ENCODE measurements around the gene MICAL2.
A peak's percentile ranks its signal among the peaks of the same experiment; 100 is the strongest.

Gene MICAL2

GRCh38 chr11:12174128-12174476 lies 63.7 kb downstream of the MICAL2 start:
- Histone ChIP-seq H3K4me1 (ENCODE audit: control insufficient read depth, insufficient read depth, low read length) (peaks cover 37% of the 10 kb centered on the region), H3K4me3 (ENCODE audit: low read length in 2 of 2) (no peak overlapping the region), H3K27me3 (ENCODE audit: control insufficient read depth in 1 of 2, insufficient read depth in 2 of 2, low read length in 2 of 2) (no peaks in the 10 kb centered on the region), H3K36me3 (ENCODE audit: control insufficient read depth in 2 of 2, insufficient read depth in 2 of 2, low read length in 2 of 2) (no peaks in the 10 kb centered on the region), H3K9me3 (ENCODE audit: control insufficient read depth in 2 of 2, low read length in 2 of 2) (no peaks in the 10 kb centered on the region), H3K27ac (ENCODE audit: low read length) (no peak overlapping the region), H3K9ac (ENCODE audit: low read length in 2 of 2) (no peak overlapping the region)

GRCh38 chr11:12174477-12175143 lies 64.2 kb downstream of the MICAL2 start:
- Histone ChIP-seq H3K4me3 (ENCODE audit: low read length in 2 of 2) (no peak overlapping the region), H3K4me1 (ENCODE audit: control insufficient read depth, insufficient read depth, low read length) (peaks cover 42% of the 10 kb centered on the region), H3K36me3 (ENCODE audit: control insufficient read depth in 2 of 2, insufficient read depth in 2 of 2, low read length in 2 of 2) (no peaks in the 10 kb centered on the region), H3K9ac (ENCODE audit: low read length in 2 of 2) (no peak overlapping the region), H3K27ac (ENCODE audit: low read length) (no peak overlapping the region), H3K9me3 (ENCODE audit: control insufficient read depth in 2 of 2, low read length in 2 of 2) (no peaks in the 10 kb centered on the region), H3K27me3 (ENCODE audit: control insufficient read depth in 1 of 2, insufficient read depth in 2 of 2, low read length in 2 of 2) (no peaks in the 10 kb centered on the region)

GRCh38 chr11:12175694-12176241 lies 65.4 kb downstream of the MICAL2 start:
- Histone ChIP-seq H3K4me3 (ENCODE audit: low read length in 2 of 2) (no peak overlapping the region), H3K27ac (ENCODE audit: low read length) (peak overlapping the region; percentile 18), H3K27me3 (ENCODE audit: control insufficient read depth in 1 of 2, insufficient read depth in 2 of 2, low read length in 2 of 2) (no peaks in the 10 kb centered on the region), H3K9me3 (ENCODE audit: control insufficient read depth in 2 of 2, low read length in 2 of 2) (no peaks in the 10 kb centered on the region), H3K4me1 (ENCODE audit: control insufficient read depth, insufficient read depth, low read length) (peaks cover 31% of the 10 kb centered on the region), H3K9ac (ENCODE audit: low read length in 2 of 2) (no peak overlapping the region), H3K36me3 (ENCODE audit: control insufficient read depth in 2 of 2, insufficient read depth in 2 of 2, low read length in 2 of 2) (no peaks in the 10 kb centered on the region)

GRCh38 chr11:12176410-12176809 lies 66.0 kb downstream of the MICAL2 start:
- Histone ChIP-seq H3K9me3 (ENCODE audit: control insufficient read depth in 2 of 2, low read length in 2 of 2) (no peaks in the 10 kb centered on the region), H3K27ac (ENCODE audit: low read length) (no peak overlapping the region), H3K4me3 (ENCODE audit: low read length in 2 of 2) (no peak overlapping the region), H3K9ac (ENCODE audit: low read length in 2 of 2) (no peak overlapping the region), H3K4me1 (ENCODE audit: control insufficient read depth, insufficient read depth, low read length) (peaks cover 24% of the 10 kb centered on the region), H3K27me3 (ENCODE audit: control insufficient read depth in 1 of 2, insufficient read depth in 2 of 2, low read length in 2 of 2) (no peaks in the 10 kb centered on the region), H3K36me3 (ENCODE audit: control insufficient read depth in 2 of 2, insufficient read depth in 2 of 2, low read length in 2 of 2) (no peaks in the 10 kb centered on the region)

- no peaks in the 10 kb centered on the region for H3K9me3 ChIP-seq (ENCODE audit: control insufficient read depth in 2 of 2, low read length in 2 of 2)
- H3K4me3 ChIP-seq (ENCODE audit: low read length in 2 of 2), result no peak overlapping the region
- peaks cover 32% of the 10 kb centered on the region for H3K4me1 ChIP-seq (ENCODE audit: control insufficient read depth, insufficient read depth, low read length)
- H3K9ac ChIP-seq (ENCODE audit: low read length in 2 of 2), result no peak overlapping the region
- no peak overlapping the region for H3K27ac ChIP-seq (ENCODE audit: low read length)
- H3K36me3 ChIP-seq (ENCODE audit: control insufficient read depth in 2 of 2, insufficient read depth in 2 of 2, low read length in 2 of 2), result no peaks in the 10 kb centered on the region
- H3K27me3 ChIP-seq (ENCODE audit: control insufficient read depth in 1 of 2, insufficient read depth in 2 of 2, low read length in 2 of 2), result no peaks in the 10 kb centered on the region
Measured at GRCh38 chr11:12177739-12178338, 67.4 kb downstream of the MICAL2 start.

- Histone ChIP-seq H3K9ac (ENCODE audit: low read length in 2 of 2) (no peak overlapping the region), H3K4me3 (ENCODE audit: low read length in 2 of 2) (peak overlapping the region in 1 of 2 donors; percentile 8), H3K27me3 (ENCODE audit: control insufficient read depth in 1 of 2, insufficient read depth in 2 of 2, low read length in 2 of 2) (no peaks in the 10 kb centered on the region), H3K4me1 (ENCODE audit: control insufficient read depth, insufficient read depth, low read length) (peaks cover 38% of the 10 kb centered on the region), H3K36me3 (ENCODE audit: control insufficient read depth in 2 of 2, insufficient read depth in 2 of 2, low read length in 2 of 2) (no peaks in the 10 kb centered on the region), H3K27ac (ENCODE audit: low read length) (peak overlapping the region; percentile 49), H3K9me3 (ENCODE audit: control insufficient read depth in 2 of 2, low read length in 2 of 2) (no peaks in the 10 kb centered on the region)
Measured at GRCh38 chr11:12179019-12179418, 68.6 kb downstream of the MICAL2 start.

- Histone ChIP-seq H3K9me3 (ENCODE audit: control insufficient read depth in 2 of 2, low read length in 2 of 2) (no peaks in the 10 kb centered on the region), H3K27me3 (ENCODE audit: control insufficient read depth in 1 of 2, insufficient read depth in 2 of 2, low read length in 2 of 2) (no peaks in the 10 kb centered on the region), H3K9ac (ENCODE audit: low read length in 2 of 2) (peak overlapping the region; percentile 13 to 51), H3K4me3 (ENCODE audit: low read length in 2 of 2) (peak overlapping the region in 1 of 2 donors; percentile 8), H3K27ac (ENCODE audit: low read length) (peak overlapping the region; percentile 49), H3K4me1 (ENCODE audit: control insufficient read depth, insufficient read depth, low read length) (peaks cover 42% of the 10 kb centered on the region), H3K36me3 (ENCODE audit: control insufficient read depth in 2 of 2, insufficient read depth in 2 of 2, low read length in 2 of 2) (no peaks in the 10 kb centered on the region)
Measured at GRCh38 chr11:12179531-12179930, 69.1 kb downstream of the MICAL2 start.

GRCh38 chr11:12180257-12181205 lies 70.1 kb downstream of the MICAL2 start:
- Histone ChIP-seq H3K36me3 (ENCODE audit: control insufficient read depth in 2 of 2, insufficient read depth in 2 of 2, low read length in 2 of 2) (no peaks in the 10 kb centered on the region), H3K27ac (ENCODE audit: low read length) (no peak overlapping the region), H3K4me1 (ENCODE audit: control insufficient read depth, insufficient read depth, low read length) (peaks cover 40% of the 10 kb centered on the region), H3K4me3 (ENCODE audit: low read length in 2 of 2) (no peak overlapping the region), H3K27me3 (ENCODE audit: control insufficient read depth in 1 of 2, insufficient read depth in 2 of 2, low read length in 2 of 2) (no peaks in the 10 kb centered on the region), H3K9me3 (ENCODE audit: control insufficient read depth in 2 of 2, low read length in 2 of 2) (no peaks in the 10 kb centered on the region), H3K9ac (ENCODE audit: low read length in 2 of 2) (no peak overlapping the region)

GRCh38 chr11:12182302-12182675 lies 71.9 kb downstream of the MICAL2 start:
- Histone ChIP-seq H3K9ac (ENCODE audit: low read length in 2 of 2) (no peak overlapping the region), H3K4me1 (ENCODE audit: control insufficient read depth, insufficient read depth, low read length) (peaks cover 50% of the 10 kb centered on the region), H3K27ac (ENCODE audit: low read length) (peak overlapping the region; percentile 75), H3K36me3 (ENCODE audit: control insufficient read depth in 2 of 2, insufficient read depth in 2 of 2, low read length in 2 of 2) (peaks cover 0 to 2% of the 10 kb centered on the region in 2 donors), H3K9me3 (ENCODE audit: control insufficient read depth in 2 of 2, low read length in 2 of 2) (no peaks in the 10 kb centered on the region), H3K27me3 (ENCODE audit: control insufficient read depth in 1 of 2, insufficient read depth in 2 of 2, low read length in 2 of 2) (no peaks in the 10 kb centered on the region), H3K4me3 (ENCODE audit: low read length in 2 of 2) (peak overlapping the region; percentile 23 to 29)

- H3K27ac ChIP-seq (ENCODE audit: low read length), result peak overlapping the region; percentile 75
- no peaks in the 10 kb centered on the region for H3K9me3 ChIP-seq (ENCODE audit: control insufficient read depth in 2 of 2, low read length in 2 of 2)
- H3K4me3 ChIP-seq (ENCODE audit: low read length in 2 of 2), result peak overlapping the region; percentile 23 to 29
- H3K4me1 ChIP-seq (ENCODE audit: control insufficient read depth, insufficient read depth, low read length), result peaks cover 48% of the 10 kb centered on the region
- peak overlapping the region in 1 of 2 donors; percentile 42 for H3K9ac ChIP-seq (ENCODE audit: low read length in 2 of 2)
- peaks cover 0 to 2% of the 10 kb centered on the region in 2 donors for H3K36me3 ChIP-seq (ENCODE audit: control insufficient read depth in 2 of 2, insufficient read depth in 2 of 2, low read length in 2 of 2)
- H3K27me3 ChIP-seq (ENCODE audit: control insufficient read depth in 1 of 2, insufficient read depth in 2 of 2, low read length in 2 of 2), result no peaks in the 10 kb centered on the region
Measured at GRCh38 chr11:12182676-12183541, 72.5 kb downstream of the MICAL2 start.

Measured in stomach smooth muscle (tissue), 2 donors.